ENCODE measurements around the gene GAD1.

Gene GAD1

DNA sequence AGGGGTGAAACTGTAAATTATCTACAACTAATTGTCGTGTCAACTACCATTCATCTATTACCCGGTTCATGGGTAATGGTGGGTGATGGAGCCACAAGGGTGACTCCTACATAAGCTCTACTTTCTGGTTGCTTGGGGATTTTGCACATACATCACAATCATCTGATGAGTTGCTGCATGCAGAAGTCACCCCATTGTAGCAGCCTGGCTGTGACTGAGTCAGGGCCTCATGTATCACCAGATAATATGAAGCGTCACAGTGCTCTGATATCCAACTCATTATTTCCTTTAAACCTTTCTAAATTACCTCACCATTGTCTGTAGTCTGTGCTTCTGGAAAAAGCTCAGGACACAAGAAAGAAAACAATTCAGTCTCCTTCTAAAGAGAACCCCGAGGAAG, 79.9 kb downstream of the GAD1 start:
- DNase-seq = no peak

DNA sequence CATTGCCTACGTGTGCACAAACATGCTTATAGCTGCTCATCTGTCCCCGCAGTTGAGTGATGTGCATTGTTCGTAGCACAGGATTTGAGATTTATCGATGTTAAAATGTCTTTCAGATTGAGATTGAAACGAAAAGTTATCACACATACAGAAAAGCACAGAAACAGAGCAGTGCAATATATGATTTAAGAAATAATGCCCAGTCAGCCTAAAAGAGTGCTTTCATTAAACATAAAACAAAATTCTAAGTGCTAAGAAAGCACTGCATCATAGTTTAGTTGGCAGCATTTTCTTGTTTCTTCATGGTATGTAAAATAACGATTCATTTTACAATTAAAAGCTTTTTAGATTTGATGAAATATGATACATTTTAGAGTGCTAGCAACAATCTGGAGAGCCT, 80.4 kb downstream of the GAD1 start:
- DNase-seq = no peak

DNA sequence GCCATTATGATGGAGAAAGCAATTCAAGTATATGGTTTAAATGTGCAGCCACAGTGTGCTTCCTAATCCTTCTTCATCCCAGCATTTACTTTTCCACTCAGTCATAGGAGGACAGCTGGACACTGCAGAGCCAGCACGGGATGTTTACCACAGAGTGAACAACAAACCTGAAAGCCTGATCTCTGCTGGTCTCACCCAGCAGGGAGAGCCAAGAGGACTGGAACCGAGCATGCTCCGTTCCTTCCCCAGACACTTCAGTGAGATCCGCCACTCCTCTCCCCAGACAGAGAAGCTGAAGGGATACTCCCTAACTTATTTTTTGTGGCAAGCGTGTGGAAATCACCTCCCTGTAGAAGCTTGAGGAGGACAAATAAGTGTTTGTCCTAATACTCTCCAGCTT, 89.2 kb downstream of the GAD1 start:
- no peak for DNase-seq

All from NCI-H526 (cell line).